Transverse colon (tissue), 4 donors: ENCODE data around the gene TRABD2A. TPM values are rescaled to one million over a fixed set of nuclear protein-coding genes. Genes with fewer than 3 reads are reported as not detected.
"Not testable (repeated sequence)": the region's sequence is repeated elsewhere in the genome, so short reads cannot be mapped to it uniquely, and the experiment has no call there.

Experiments
- DNase-seq: peaks from one replicate; pipeline ENCODE4 v3.0.0-alpha.2; 2019
- H3K27ac ChIP-seq, 4 donors: fragments of 200-600 bp; sonication (generic); 2 replicates each; pipeline ENCODE4 v1.5.1; 2016 to 2018; ENCODE audit warnings: inconsistent platforms in 4 of 4
- H3K27me3 ChIP-seq: fragments of 200-600 bp; sonication (generic); 2 replicates; pipeline ENCODE4 v1.5.1; 2017; ENCODE audit warnings: inconsistent platforms
- H3K36me3 ChIP-seq, 4 donors: fragments of 200-600 bp; sonication (generic); 2 replicates each; pipeline ENCODE4 v1.5.1; 2017 to 2019; ENCODE audit warnings: inconsistent platforms in 4 of 4
- H3K4me1 ChIP-seq, 4 donors: fragments of 200-600 bp; sonication (generic); 2 replicates each; pipeline ENCODE4 v1.5.1; 2017 to 2020; ENCODE audit warnings: inconsistent platforms in 4 of 4
- H3K4me3 ChIP-seq, 4 donors: fragments of 200-600 bp; sonication (generic); 1 replicate in 1 of 4; 2 replicates in 3 of 4; pipeline versions ENCODE4 v1.5.1 to v1.6.1; 2017 to 2019; ENCODE audit warnings: inconsistent platforms in 4 of 4
- H3K9me3 ChIP-seq, 2 donors: fragments of 200-600 bp; sonication (generic); 2 replicates each; pipeline ENCODE4 v1.5.1; 2017 to 2019; ENCODE audit warnings: inconsistent platforms in 2 of 2
- EP300 ChIP-seq: sonication (generic); formaldehyde crosslinking; IDR thresholded peaks from one replicate; pipeline ENCODE4 v1.6.1; 2017; ENCODE audit warnings: antibody characterized with exemption, low read depth
- POLR2A ChIP-seq: fragments of 450-650 bp; IDR thresholded peaks from one replicate; pipeline ENCODE4 v1.6.1; 2016; ENCODE audit warnings: antibody characterized with exemption, mild to moderate bottlenecking, moderate library complexity
- POLR2AphosphoS5 ChIP-seq, 3 donors: sonication (generic); formaldehyde crosslinking; IDR thresholded peaks; one replicate each; pipeline ENCODE4 v1.6.1; 2016; ENCODE audit warnings: antibody characterized with exemption in 3 of 3
- WGBS, 2 donors: methylation state at CpG; one replicate each; pipeline ENCODE4 v1.1.5; 2018; ENCODE audit warnings: low coverage in 1 of 2; 5-methylcytosine and 5-hydroxymethylcytosine counted together
- in situ Hi-C, 4 donors: fragments of 200-750 bp; cut with MboI; loops; one replicate each; pipeline versions ENCODE4 v1.15.0 to v1.15.1; 2017; ENCODE audit warnings: low sequenced_read_pairs in 3 of 4, low pct_ligation_motif_present in 1 of 4, low pct_unique_long_range_greater_than_20kb in 1 of 4
- intact Hi-C: fragments of 100-400 bp; cut with DNase I; formaldehyde crosslinking; loops from one replicate; pipeline ENCODE4 v1.15.1; 2023; ENCODE audit warnings: low total_unique reads
- total RNA-seq, 4 donors: library from RNA; depleted of rRNA; stranded (reverse); fragments of >200 nt; gene quantifications; one replicate each; pipeline ENCODE4 v1.1.0, GENCODE V29; 2016
- TF ChIP-seq, protein P1 (sequence below), 5 experiments: fragments of 200-600 bp in 3 of 5; fragments of 450-650 bp in 2 of 5; sonication (generic) in 3 of 5; IDR thresholded peaks; 1 replicate in 2 of 5; 2 replicates in 3 of 5; pipeline ENCODE4 v1.5.1; 2016 to 2017; ENCODE audit warnings: antibody characterized with exemption in 5 of 5, inconsistent platforms in 3 of 5, mild to moderate bottlenecking in 2 of 5, moderate library complexity in 1 of 5

TRABD2A gene
- total RNA-seq, 4 donors from 2014 or later: 21.3 to 230 (median 76.5) TPM

DNA sequence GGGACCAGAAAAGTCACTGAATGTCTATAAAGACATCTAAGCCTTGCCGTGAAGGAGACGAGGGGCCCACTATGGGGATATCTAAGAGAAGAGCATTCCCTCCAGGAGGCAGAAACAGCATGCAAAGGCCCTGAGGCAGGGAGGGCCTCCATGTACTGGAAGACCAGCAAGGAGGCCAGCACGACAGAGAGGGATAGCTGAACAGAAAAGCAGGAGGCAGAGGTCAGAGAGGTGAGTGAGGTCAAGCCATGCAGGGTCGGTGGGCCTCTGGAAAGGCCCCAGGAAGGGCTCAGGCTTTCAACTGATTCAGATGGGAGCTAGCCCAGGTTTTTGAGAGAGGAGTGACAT, 5.7 kb downstream of the TRABD2A start:
- Histone ChIP-seq H3K27me3 (peaks cover under 1% of the 10 kb centered on the region), H3K4me3 (no peak overlapping the region), H3K4me1 (peaks cover 0 to 4% (median under 1%) of the 10 kb centered on the region in 4 donors), H3K36me3 (no peaks in the 10 kb centered on the region), H3K9me3 (no peaks in the 10 kb centered on the region), H3K27ac (no peak overlapping the region)
- TF ChIP-seq POLR2AphosphoS5 (IDR thresholded peaks at IDR 0.05) (no peak), EP300 (no peak), POLR2A (no peak)
- TF ChIP-seq, protein P1, sequence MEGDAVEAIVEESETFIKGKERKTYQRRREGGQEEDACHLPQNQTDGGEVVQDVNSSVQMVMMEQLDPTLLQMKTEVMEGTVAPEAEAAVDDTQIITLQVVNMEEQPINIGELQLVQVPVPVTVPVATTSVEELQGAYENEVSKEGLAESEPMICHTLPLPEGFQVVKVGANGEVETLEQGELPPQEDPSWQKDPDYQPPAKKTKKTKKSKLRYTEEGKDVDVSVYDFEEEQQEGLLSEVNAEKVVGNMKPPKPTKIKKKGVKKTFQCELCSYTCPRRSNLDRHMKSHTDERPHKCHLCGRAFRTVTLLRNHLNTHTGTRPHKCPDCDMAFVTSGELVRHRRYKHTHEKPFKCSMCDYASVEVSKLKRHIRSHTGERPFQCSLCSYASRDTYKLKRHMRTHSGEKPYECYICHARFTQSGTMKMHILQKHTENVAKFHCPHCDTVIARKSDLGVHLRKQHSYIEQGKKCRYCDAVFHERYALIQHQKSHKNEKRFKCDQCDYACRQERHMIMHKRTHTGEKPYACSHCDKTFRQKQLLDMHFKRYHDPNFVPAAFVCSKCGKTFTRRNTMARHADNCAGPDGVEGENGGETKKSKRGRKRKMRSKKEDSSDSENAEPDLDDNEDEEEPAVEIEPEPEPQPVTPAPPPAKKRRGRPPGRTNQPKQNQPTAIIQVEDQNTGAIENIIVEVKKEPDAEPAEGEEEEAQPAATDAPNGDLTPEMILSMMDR (IDR thresholded peaks at IDR 0.05): no peak
- in situ Hi-C loops: loop anchor here in 1 of 4 donors (10.0 kb wide), 1 partner anchor 380 kb away; no protein-coding TSS in a partner anchor
- no peak for DNase-seq
- intact Hi-C loops: no loop called here
- 66 to 74% methylated on average over 4 of the region's 4 CpGs for WGBS, 2 donors

DNA sequence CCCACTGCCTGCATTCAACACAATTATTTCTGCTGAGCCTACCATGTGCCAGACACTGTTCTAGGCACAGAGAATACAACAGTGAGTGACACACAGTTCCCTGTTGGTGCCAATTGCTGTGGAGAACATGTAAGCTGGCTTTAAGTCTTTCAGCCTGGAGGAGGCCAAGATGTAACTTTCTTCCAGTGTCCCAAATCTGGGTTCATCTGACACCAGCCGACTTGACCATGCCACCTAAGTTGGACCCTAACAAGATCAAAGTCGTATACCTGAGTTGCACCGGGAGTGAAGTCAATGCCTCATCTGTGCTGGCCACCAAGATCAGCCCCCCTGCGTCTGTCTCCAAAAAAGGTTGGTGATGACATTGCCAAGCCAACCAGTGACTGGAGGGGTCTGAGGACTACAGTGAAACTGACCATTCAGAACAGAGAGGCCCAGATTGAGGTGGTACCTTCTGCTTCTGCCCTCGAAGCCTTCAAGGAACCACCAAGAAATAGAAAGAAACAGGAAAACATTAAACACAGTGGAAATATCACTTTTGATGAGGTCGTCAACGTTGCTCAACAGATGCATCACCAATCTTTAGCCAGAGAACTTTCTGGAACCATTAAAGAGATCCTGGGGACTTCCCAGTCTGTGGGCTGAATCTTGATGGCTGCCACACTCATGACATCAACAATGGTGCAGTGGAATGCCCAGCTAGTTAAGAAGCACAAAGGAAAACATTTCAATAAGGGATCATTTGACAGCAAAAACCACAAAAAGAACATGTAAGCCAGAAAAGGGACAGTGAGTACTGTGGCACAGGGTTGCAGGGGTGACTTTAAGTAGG, 6.3 kb downstream of the TRABD2A start:
- intact Hi-C loops (no loop called here), in situ Hi-C loops (loop anchor here in 2 of 4 donors (10.0 to 25.0 kb wide), 2 partner anchors 380 to 387 kb away; no protein-coding TSS in a partner anchor)
- peaks cover 0 to 3% (median 0%) of the 10 kb centered on the region in 4 donors for H3K4me1 ChIP-seq
- no peaks in the 10 kb centered on the region for H3K27me3 ChIP-seq
- WGBS, 2 donors: 84% methylated on average over 7 of the region's 7 CpGs; no CpG with 5 or more reads in 1 of the 2 donors
- no peaks in the 10 kb centered on the region for H3K36me3 ChIP-seq
- H3K27ac ChIP-seq: no peak overlapping the region
- no peaks in the 10 kb centered on the region for H3K9me3 ChIP-seq
- H3K4me3 ChIP-seq: no peak overlapping the region
- no peak for DNase-seq
- TF ChIP-seq, protein P1 (IDR thresholded peaks at IDR 0.05): no peak
- no peak for TF ChIP-seq POLR2A
- no peak for TF ChIP-seq POLR2AphosphoS5 (IDR thresholded peaks at IDR 0.05)
- TF ChIP-seq EP300: no peak

GRCh38 chr2:84873350-84873749, 7.5 kb downstream of the TRABD2A start:
- whole genome bisulfite sequencing, 2 donors: 75 to 85% methylated on average over 4 to 5 of the region's 5 CpGs

DNA sequence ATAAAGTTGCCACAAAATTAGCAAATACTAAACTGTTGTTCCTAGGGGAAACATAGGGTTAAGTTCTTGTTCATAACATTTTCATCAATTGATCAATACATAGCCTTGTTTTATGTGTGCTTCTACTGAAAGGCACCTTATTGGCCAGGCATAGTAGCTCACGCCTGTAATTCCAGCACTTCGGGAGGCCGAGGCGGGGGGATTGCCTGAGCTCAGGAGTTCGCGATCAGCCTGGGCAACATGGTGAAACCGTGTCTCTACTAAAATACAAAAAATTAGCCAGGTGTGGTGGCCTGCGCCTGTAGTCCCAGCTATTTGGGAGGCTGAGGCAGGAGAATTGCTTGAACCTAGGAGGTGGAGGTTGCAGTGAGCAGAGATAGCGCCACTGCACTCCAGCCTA, 8.2 kb downstream of the TRABD2A start:
- in situ Hi-C loops: loop anchor here in 2 of 4 donors (10.0 to 25.0 kb wide), 2 partner anchors 378 to 385 kb away; no protein-coding TSS in a partner anchor
- DNase-seq, H3K4me1 ChIP-seq, H3K4me3 ChIP-seq, intact Hi-C loops, H3K27ac ChIP-seq, H3K27me3 ChIP-seq, H3K9me3 ChIP-seq, H3K36me3 ChIP-seq: not testable (repeated sequence)
- 91% methylated on average over 9 of the region's 9 CpGs; no CpG with 5 or more reads in 1 of the 2 donors for WGBS, 2 donors

More at GRCh38 chr2:84873350-84873749, 7.5 kb downstream of the TRABD2A start:
- Histone ChIP-seq H3K27ac (no peak overlapping the region), H3K36me3 (no peaks in the 10 kb centered on the region), H3K27me3 (no peaks in the 10 kb centered on the region), H3K9me3 (no peaks in the 10 kb centered on the region), H3K4me1 (no peaks in the 10 kb centered on the region), H3K4me3 (no peak overlapping the region)
- intact Hi-C loops: no loop called here
- in situ Hi-C loops: loop anchor here in 2 of 4 donors (10.0 to 25.0 kb wide), 2 partner anchors 379 to 386 kb away; no protein-coding TSS in a partner anchor
- TF ChIP-seq EP300: no peak
- TF ChIP-seq, protein P1 (IDR thresholded peaks at IDR 0.05): no peak
- no peak for TF ChIP-seq POLR2A
- TF ChIP-seq POLR2AphosphoS5 (IDR thresholded peaks at IDR 0.05): no peak
- no peak for DNase-seq
